NCI-H2029 (cell line): Measurements from ENCODE around the gene KIF5B.
"Not testable (repeated sequence)": the region's sequence is repeated elsewhere in the genome, so short reads cannot be mapped to it uniquely, and the experiment has no call there.

Experiments
- DNase-seq: peaks from one replicate; lab custom pipeline; 2025; lab: John Stamatoyannopoulos, UW

Gene KIF5B

GRCh38 chr10:32007026-32007425 lies 49.2 kb downstream of the KIF5B start:
- no peak for DNase-seq

DNA sequence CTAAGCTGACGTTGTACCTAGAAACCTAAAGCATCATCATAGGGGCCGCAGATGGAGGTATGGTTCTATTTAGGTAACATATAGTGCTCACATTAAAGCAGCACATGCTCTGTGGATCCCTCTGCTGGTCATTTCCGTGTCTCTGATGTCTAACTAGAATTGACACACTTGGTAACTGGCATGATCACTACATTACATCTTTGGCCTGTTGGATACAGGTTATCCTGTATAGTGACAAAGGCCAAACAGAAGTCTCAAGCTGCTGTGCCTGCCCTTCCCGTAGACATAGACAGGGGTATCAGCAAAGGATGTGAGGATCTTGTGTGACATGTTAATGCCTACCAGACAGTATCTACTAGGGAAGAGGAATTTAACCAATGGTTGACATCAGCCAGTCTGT lies 51.2 kb downstream of the KIF5B start:
- no peak for DNase-seq

GRCh38 chr10:32004161-32004591 lies 52.0 kb downstream of the KIF5B start:
- no peak for DNase-seq

GRCh38 chr10:32002531-32002930 lies 53.7 kb downstream of the KIF5B start:
- no peak for DNase-seq

DNA sequence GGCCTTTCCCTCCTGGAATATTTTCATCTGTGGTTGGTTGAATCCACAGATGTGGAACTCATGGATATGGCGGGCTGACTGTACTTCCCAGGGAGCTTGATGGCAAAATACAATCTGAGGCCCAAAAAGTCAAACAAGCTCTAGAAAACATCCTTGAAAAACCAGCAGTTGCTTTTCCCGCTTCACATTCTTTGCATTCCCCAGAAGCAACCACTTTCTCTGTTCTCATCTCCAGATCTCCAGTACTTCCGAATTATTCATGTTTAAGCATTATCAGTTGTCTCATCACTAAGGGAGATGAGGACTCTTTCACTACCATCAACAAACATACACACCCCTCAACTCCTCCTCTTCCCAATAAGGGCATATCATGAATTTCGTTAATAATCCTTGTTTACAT lies 55.3 kb downstream of the KIF5B start:
- DNase-seq: no peak

DNA sequence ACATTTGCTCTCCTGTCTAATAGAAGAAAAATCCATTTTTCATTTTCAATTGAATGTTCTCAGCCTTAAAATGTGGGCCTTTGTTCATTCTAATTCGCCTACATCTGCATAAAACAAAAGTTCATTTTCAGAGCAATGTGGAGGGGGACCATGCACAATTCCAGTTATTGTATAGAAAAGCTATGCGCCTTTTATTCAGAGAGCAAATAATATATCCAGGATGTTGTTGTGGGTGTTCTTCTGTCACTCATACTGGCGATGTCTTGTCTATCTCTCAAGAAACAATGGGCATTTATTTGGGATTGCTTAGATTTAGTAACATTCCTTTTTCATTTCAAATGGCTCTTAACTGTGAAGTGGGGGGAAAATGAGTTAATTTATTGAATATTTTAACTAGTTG lies 56.4 kb downstream of the KIF5B start:
- DNase-seq: no peak

DNA sequence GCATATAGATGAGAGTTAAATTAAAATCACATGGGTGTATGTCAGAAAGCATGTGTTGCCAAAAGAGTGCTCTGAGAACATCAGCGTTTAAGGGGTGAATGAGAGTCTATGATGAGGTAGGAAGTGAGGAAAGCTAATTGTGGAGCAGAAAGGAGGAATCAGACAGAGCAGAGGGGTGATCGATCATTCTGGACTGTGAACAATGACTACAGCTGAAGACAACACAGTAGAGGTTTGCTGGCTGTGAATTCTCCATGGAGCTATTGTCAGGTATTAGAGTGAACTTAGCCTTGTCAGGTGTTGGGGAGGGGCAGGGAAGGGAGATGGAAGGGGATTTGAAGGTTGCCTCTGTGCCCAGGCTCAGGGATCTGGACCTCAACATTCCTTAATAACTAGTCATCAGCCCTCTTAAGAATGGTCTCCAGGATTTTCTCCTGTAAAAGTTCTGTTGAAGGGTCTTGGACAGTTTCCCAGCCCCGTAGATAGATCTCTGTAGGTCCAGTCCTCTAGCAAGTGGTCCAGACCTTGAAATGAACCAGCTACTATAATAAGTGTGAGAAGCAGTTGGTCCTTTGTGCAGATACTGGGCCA lies 57.1 kb downstream of the KIF5B start:
- no peak for DNase-seq

- DNase-seq: no peak
Measured at GRCh38 chr10:31994926-31995325, 61.3 kb downstream of the KIF5B start.

DNA sequence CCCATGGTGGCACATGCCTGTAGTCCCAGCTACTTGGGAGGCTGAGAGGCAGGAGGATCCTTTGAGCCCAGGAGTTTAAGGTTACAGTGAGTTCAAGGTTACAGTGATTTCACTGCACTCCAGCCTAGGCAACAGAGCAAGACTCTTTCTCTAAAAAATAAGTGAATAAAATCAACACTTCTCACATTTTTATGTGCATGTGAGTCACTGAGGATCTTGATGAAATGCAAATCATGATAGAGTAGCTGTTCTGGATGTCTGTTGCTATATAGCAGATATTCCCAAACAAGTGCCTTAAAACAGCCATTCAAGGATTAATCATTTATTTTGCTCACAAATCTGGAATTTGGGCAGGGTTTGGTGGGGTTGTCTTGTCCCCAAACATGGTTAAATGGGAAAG lies 65.3 kb downstream of the KIF5B start:
- no peak for DNase-seq

DNA sequence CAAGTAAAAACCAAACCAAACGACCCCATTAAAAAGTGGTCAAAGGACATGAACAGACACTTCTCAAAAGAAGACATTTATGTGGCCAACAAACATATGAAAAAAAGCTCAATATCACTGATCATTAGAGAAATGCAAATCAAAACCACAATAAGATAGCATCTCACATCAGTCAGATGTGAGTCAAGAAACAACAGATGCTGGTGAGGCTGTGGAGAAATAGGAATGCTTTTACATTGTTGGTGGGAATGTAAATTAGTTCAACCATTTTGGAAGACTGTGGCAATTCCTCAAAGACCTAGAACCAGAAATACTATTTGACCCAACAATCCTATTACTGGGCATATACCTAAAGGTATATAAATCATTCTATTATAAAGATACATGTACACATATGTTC lies 68.4 kb downstream of the KIF5B start:
- not testable (repeated sequence) for DNase-seq

- DNase-seq: no peak
Measured at GRCh38 chr10:31982111-31982510, 74.1 kb downstream of the KIF5B start.

DNA sequence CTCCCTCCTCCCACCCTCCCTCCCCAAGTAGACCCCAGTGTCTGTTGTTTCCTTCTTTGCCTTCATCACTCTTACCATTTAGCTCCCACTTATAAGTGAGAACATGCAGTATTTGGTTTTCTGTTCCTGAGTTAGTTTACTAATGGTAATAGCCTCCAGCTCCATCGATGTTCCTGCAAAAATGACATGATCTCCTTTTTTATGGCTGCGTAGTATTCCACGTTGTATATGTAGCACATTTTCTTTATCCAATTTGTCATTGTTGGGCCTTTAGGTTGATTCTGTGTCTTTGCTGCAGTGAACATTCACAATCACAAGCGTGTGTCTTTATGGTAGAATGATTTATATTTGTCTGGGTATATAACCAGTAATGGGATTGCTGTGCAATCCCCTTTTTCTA lies 75.8 kb downstream of the KIF5B start:
- no peak for DNase-seq

DNA sequence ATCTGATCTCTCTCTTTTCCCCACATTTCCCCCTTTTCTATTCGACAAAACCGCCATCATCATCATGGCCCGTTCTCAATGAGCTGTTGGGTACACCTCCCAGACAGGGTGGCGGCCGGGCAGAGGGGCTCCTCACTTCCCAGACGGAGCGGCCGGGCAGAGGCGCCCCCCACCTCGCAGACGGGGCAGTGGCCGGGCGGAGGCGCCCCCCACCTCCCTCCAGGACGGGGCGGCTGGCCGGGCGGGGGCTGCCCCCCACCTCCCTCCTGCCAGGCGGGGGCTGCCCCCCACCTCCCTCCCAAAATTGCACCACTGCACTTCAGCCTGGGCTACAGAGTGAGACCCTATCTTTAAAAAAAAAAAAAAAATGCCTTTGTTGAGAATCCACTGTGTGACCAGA lies 77.2 kb downstream of the KIF5B start:
- DNase-seq: not testable (repeated sequence)

DNA sequence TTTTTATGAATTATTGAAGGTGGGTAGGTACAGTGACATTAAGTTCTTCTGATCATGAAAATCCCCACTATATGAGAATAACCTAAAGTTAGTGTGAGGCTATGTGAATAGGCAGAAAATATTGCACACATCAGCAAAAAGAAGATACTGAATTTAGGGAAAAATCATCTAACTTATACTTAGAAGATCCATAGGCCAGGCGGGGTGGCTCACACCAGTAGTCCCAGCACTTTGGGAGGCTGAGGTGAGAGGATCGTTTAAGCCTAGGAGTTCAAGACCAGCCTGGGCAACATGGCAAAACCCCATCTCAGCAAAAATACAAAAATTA lies 78.1 kb downstream of the KIF5B start:
- no peak for DNase-seq

- no peak for DNase-seq
Measured at GRCh38 chr10:31977440-31978155, 78.6 kb downstream of the KIF5B start.

- no peak for DNase-seq
Measured at GRCh38 chr10:31975157-31975765, 81.0 kb downstream of the KIF5B start.

GRCh38 chr10:31974434-31975124 lies 81.6 kb downstream of the KIF5B start:
- DNase-seq: no peak

DNA sequence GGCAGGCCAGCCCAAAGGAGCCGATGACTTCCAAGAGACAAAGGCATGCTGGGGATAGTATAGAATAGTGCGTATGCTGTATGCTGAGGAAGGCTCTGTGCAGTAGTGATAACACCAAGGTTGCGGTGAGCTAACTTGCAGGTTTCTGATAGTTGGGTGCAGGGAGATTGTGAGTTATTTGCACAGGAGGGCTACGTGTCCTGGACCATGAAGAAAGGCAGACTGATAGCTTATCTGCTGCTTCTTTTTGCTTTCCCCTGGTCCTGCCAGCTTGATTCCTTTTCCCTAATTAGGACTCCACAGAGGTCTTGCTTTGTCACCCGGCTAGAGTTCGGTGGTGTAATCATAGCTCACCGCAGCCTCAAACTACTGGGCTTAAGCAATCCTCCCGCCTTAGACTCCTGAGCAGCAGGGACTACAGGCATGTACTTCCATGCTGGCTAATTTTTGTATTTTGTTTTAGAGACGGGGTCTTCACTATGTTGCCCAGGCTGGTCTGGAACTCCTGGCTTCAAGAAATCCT lies 83.6 kb downstream of the KIF5B start:
- DNase-seq: no peak

DNA sequence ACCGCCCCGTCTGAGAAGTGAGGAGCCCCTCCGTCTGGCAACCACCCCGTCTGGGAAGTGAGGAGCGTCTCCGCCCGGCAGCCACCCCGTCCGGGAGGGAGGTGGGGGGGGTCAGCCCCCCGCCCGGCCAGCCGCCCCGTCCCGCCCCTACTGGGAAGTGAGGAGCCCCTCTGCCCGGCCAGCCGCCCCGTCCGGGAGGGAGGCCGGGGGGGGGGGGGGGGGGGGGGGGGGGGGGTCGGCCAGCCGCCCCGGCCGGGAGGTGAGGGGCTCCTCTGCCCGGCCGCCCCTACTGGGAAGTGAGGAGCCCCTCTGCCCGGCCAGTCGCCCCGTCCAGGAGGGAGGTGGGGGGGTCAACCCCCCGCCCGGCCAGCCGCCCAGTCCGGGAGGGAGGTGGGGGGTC lies 86.4 kb downstream of the KIF5B start:
- not testable (repeated sequence) for DNase-seq

DNA sequence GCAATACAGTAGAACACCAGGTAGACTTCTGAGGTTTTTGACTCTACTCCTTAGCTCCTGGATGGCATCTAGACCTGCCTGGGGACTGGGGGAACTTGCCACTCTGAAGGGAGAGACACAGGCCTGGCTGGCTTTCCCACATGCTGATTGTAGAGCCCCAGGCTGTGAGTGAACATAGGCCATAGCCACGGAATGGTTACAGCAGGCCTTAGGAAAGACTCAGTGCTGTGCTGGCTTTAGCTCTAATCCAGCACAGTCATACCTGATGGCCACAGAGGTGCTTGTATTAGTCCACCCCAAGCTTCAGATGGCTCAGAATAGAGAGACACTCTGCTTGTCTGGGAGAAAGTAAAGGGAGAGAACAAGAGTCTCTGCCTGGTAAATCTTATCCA lies 92.6 kb downstream of the KIF5B start:
- no peak for DNase-seq

- DNase-seq: no peak
Measured at GRCh38 chr10:31962826-31963588, 93.2 kb downstream of the KIF5B start.
